Activated T-helper 17 cell treated with anti-CD3 and anti-CD28 coated beads, Interleukin-2, amount 50 U/mL, for 72 hours (primary cell): ENCODE data around the gene ADORA1. TPM values are rescaled to one million over a fixed set of nuclear protein-coding genes. Genes with fewer than 3 reads are reported as not detected.

Experiments
- ATAC-seq: fragments of 150-1000 bp; cut with Tn5 transposase; replicated peaks from 2 replicates; pipeline ENCODE4 v1.10.0; 2021; ENCODE audit warnings: mild to moderate bottlenecking, moderate library complexity
- H3K27ac Mint-ChIP-seq: one replicate; pipeline ENCODE4 v1.8.0; 2022; ENCODE audit warnings: mixed read lengths
- H3K27me3 Mint-ChIP-seq: one replicate; pipeline ENCODE4 v1.8.0; 2022; ENCODE audit warnings: mixed read lengths
- H3K36me3 Mint-ChIP-seq: one replicate; pipeline ENCODE4 v1.8.0; 2022; ENCODE audit warnings: low read depth, mild to moderate bottlenecking, mixed read lengths
- H3K4me1 Mint-ChIP-seq: one replicate; pipeline ENCODE4 v1.8.0; 2022; ENCODE audit warnings: mixed read lengths
- H3K4me3 Mint-ChIP-seq: one replicate; pipeline ENCODE4 v1.8.0; 2022; ENCODE audit warnings: mild to moderate bottlenecking, mixed read lengths
- H3K9me3 Mint-ChIP-seq: one replicate; pipeline ENCODE4 v1.8.0; 2022; ENCODE audit warnings: mixed read lengths
- total RNA-seq, 2 donors: library from RNA; stranded (reverse); gene quantifications; one replicate each; pipeline ENCODE4 v1.2.3, GENCODE V29; 2022

ADORA1 gene
- total RNA-seq, 2 donors from 2014 or later: not detected

GRCh38 chr1:203172184-203173010 lies 44.9 kb downstream of the ADORA1 start:
- Mint-ChIP-seq H3K4me1 (no peaks in the 10 kb centered on the region), H3K27ac (no peak overlapping the region), H3K27me3 (peaks cover 3% of the 10 kb centered on the region), H3K36me3 (no peaks in the 10 kb centered on the region), H3K9me3 (no peaks in the 10 kb centered on the region), H3K4me3 (no peak overlapping the region)
- peak; percentile 62 for ATAC-seq

DNA sequence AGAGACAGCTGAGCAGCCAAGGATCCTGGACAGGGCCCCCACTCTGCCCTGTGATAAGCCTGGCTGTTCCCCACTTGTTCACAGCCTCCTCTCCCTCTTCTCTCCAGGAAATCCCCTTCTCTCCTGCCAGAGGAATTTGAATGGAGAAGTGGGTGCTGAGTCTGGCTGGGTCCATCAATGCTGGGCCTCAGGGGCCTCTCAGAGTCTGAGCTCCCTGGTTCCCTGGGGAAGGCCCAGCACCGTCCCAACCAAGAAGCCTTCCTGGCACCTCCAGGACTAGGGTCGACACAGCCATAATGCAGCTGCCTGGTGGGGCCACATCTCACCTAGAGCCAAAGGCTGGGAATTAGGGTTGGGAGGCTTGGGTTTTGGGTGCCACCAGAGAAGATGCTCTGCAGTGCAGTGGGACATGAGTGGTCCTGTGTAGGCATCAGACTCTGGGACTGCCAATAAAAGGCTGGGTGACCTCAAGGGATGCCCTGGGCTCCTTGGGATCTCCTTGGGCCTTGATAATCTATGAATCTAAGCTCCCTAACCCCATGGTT lies 45.6 kb downstream of the ADORA1 start:
- H3K27me3 Mint-ChIP-seq: peaks cover 3% of the 10 kb centered on the region
- H3K4me3 Mint-ChIP-seq: no peak overlapping the region
- H3K4me1 Mint-ChIP-seq: no peaks in the 10 kb centered on the region
- no peaks in the 10 kb centered on the region for H3K36me3 Mint-ChIP-seq
- no peak overlapping the region for H3K27ac Mint-ChIP-seq
- no peaks in the 10 kb centered on the region for H3K9me3 Mint-ChIP-seq
- ATAC-seq: no peak

DNA sequence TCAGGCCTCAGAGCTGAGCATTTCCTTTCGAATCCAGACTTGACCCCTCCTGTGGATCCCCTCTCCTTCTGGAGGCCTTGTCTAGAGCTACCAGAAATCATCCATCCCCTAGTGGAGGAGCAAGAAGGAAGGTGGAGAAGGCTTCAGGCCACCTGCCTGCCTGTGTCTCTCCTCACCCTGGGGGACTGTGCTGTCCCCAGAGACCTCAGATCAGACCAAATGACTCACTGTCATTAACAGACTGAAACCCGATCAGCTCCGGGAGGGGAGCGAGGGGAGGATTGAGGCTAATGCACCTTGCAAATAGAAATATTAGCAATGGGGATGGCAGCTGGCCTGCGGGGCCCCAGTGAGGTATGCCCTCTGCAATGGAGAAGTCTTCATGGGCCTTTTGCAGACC lies 46.0 kb downstream of the ADORA1 start:
- no peak overlapping the region for H3K27ac Mint-ChIP-seq

DNA sequence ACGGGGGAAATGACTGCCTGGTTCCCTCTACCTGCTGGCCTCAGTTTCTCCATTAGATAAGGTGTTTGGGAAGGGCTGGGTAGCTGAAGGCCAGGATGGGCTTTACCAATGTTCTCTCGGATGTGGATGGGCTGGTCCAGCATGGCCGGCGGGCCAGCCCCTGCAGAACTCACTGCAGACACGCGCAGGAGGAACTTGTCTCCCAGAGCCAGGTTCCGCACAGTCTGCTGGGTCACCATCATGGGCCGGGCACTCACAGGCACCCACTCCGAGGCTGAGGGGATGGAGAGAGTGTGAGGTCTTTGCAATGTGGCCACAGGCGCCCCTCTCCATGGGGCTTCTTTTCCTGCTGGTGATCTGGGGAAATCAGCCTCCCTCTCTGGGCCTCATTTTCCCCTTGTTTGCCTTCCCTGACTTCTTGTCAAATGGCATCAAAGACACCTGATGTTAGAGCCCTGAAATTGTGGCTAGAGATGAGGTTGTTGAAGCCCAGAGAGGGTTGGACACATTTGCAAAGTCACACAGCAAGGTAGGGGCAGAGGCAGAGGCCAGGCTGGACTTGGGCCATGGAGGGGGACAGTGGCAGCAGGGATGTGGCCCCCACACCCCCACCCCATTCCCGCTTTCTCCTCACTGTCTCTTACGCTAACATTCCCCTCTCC lies 46.9 kb downstream of the ADORA1 start:
- ATAC-seq: no peak
- no peaks in the 10 kb centered on the region for H3K36me3 Mint-ChIP-seq
- peaks cover 7% of the 10 kb centered on the region for H3K27me3 Mint-ChIP-seq
- no peak overlapping the region for H3K27ac Mint-ChIP-seq
- H3K4me1 Mint-ChIP-seq: no peaks in the 10 kb centered on the region
- H3K4me3 Mint-ChIP-seq: no peak overlapping the region
- no peaks in the 10 kb centered on the region for H3K9me3 Mint-ChIP-seq

More for the DNA sequence above, 46.0 kb downstream of the ADORA1 start:
- Mint-ChIP-seq H3K36me3 (no peaks in the 10 kb centered on the region), H3K9me3 (no peaks in the 10 kb centered on the region), H3K4me1 (no peaks in the 10 kb centered on the region), H3K4me3 (no peak overlapping the region), H3K27me3 (peaks cover 3% of the 10 kb centered on the region)
- ATAC-seq: no peak

DNA sequence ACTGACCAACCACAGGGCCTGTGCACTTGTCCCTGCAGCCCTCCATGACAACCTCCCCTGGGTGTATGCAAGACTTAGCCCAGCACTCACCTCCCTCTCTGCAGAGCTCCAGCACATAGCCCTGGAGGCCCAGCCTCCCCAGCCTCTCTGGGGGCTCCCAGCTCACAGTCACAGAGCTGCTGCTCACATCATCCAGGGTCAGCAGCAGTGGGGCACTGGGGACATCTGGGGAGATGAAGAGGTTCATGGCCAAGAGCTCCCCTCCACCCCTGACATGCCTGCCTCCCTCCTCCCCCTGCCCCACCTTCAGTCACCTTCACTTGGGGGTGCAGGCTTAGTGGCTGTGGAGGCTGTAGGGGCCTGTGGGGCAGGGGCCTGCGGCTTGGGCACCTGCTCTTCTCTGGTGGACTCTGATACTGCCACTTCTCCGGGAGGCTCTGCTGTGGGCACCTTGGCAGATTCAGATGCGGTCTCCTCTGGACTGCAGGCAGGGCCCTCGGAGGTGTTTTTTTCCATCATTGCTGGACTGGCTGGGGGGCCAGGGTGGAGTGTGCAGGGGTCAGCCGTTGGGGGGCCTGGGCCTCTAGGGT lies 47.8 kb downstream of the ADORA1 start, which contains the start of gene MYBPH:
Gene MYBPH (minus strand): TSS at position 590 of the 590 bp plus-strand sequence. CDS start 71 bp downstream, at position 519.
- Mint-ChIP-seq H3K4me3 (no peak within 1 kb of the TSS), H3K27ac (no peak within 1 kb of the TSS), H3K27me3 (peaks cover 7% of the 10 kb centered on the region), H3K9me3 (no peaks in the 10 kb centered on the region), H3K36me3 (no peaks in the 10 kb centered on the region), H3K4me1 (no peaks in the 10 kb centered on the region)
- no peak for ATAC-seq

DNA sequence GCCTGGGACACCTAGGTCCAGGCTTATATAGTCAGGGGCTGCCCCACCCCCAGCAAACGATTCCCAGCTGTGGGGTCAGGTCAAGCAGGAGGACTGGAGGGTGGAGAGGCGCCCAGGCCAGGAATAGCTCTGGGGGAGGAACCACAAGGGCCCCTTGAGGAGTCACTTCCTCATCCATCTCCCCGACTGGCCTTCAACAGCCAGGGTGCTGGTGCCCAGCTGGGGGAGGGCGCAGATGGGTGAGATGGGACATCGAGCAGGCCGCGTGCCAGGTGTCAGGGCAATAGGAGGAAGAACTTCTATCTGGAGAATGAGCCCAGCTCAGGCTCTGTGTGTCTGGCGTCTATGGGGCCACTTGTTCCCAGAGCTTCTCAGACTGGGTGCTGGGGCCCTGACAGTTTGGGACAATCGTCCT lies 48.3 kb downstream of the ADORA1 start:
- no peak for ATAC-seq
- Mint-ChIP-seq H3K9me3 (no peaks in the 10 kb centered on the region), H3K36me3 (no peaks in the 10 kb centered on the region), H3K4me3 (no peak overlapping the region), H3K27me3 (peaks cover 9% of the 10 kb centered on the region), H3K4me1 (no peaks in the 10 kb centered on the region), H3K27ac (no peak overlapping the region)

GRCh38 chr1:203176273-203177035 lies 48.9 kb downstream of the ADORA1 start:
- Mint-ChIP-seq H3K4me3 (no peak overlapping the region), H3K9me3 (no peaks in the 10 kb centered on the region), H3K27ac (no peak overlapping the region), H3K4me1 (no peaks in the 10 kb centered on the region), H3K27me3 (peaks cover 10% of the 10 kb centered on the region), H3K36me3 (no peaks in the 10 kb centered on the region)
- ATAC-seq: no peak

DNA sequence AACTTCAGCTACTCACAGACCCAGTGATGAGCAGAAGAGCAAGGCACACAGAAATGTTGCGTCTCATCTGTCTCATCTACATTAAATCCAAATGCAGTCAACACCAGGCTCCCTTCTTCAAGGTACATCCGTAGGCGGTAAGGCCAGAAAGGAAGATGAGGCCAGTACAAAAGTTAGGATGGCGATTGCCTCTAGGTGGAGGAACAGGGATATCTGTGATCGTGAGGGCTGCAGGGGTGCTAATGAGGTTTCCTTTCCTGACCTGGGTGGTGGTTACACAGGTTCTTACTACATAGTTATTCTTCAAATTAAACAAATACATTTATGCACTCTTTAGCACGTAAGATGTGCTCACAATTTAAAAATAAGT lies 49.5 kb downstream of the ADORA1 start:
- Mint-ChIP-seq H3K27ac (no peak overlapping the region), H3K9me3 (no peaks in the 10 kb centered on the region), H3K36me3 (no peaks in the 10 kb centered on the region), H3K4me1 (no peaks in the 10 kb centered on the region), H3K27me3 (peaks cover 10% of the 10 kb centered on the region), H3K4me3 (no peak overlapping the region)
- no peak for ATAC-seq

DNA sequence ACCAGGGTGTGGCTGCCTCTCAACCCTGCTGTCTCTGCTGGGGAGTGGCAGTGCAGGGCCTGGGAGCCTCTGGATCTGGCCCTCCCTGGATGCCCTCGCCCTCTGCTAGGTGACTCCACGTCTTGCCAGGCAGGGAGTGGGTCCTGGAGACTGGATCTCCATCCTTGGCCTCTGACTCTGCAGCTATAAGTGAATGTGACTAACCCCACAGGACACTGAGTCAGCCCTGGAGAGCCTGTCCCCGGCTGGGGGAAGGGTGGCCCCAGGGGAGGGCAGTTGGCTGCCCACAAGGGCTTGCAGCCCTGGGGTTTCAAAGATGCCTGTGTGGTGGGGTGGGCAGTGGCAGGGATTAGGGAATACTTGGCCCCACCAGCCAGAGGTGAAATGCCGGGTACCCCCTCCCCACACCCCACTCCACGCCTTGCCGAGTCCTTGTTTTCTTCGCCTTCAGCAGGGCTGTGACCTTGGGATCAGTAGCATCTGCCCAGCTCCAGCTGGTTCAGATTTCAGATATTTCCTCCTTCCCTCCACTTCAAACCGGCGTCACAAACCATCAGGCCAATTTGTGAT lies 50.0 kb downstream of the ADORA1 start:
- Mint-ChIP-seq H3K4me3 (no peak overlapping the region), H3K27ac (no peak overlapping the region), H3K9me3 (no peaks in the 10 kb centered on the region), H3K27me3 (peaks cover 10% of the 10 kb centered on the region), H3K4me1 (no peaks in the 10 kb centered on the region), H3K36me3 (no peaks in the 10 kb centered on the region)
- no peak for ATAC-seq

DNA sequence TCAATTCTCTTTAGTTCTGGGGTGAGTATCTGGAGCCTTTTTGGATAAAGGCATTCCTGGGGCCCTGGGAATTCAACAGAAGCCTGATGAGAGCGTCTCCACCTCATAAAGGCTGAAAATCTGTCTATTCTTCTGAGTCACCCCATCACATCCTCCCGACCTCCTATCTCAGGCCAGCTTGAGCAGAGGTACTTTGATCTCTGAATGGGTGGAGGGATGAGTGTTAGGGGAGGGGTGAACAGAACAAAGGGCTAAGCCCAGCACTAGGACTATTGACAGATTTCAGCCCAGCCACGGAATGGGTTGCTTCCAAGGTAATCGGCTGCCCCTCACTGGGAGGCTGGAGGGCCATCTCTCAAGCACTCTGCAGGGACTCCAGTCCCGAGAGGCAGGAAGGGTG lies 50.6 kb downstream of the ADORA1 start:
- H3K4me3 Mint-ChIP-seq: no peak overlapping the region
- H3K4me1 Mint-ChIP-seq: no peaks in the 10 kb centered on the region
- H3K36me3 Mint-ChIP-seq: no peaks in the 10 kb centered on the region
- H3K27ac Mint-ChIP-seq: no peak overlapping the region
- no peak for ATAC-seq
- H3K9me3 Mint-ChIP-seq: no peaks in the 10 kb centered on the region
- peaks cover 11% of the 10 kb centered on the region for H3K27me3 Mint-ChIP-seq

DNA sequence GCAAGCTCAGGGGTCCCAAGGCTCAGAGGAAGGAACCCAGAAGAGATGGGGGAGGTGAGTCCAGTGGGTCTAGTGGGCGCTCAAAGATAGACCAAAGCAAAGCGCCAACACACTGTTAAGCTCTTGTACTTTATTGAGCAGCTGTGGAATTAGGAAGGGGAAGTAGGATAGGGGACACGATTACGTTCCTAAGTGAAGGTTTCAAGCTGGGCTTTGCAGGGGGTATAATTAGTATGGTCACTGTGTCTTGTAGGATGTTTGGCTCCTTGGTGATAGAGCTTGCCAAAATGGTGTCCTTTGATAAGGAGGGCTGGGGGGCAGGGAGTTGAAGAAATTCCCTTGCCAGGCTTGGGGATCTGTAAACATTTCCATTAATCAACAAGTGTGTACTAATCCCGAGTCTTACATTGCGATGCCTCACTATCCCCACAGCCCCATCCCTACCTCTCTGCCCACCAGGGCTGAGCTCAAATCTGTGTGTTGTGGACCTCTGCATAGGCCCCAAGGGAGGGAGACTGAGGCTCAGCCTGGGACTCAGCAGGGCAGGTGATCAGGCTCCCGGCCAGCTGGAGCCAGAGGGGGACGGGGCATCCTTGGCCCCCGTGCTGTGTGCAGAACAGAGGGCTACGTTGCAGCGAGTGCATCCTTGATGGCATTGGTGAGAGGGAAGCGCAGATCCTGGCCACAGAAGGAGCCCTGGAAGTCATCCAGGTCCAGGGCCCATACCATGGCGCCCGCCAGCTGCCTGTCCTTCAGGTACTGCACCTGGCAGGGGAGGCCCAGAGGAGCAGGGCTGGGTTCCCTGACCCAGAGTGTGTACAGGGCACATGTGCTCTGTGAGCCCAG lies 51.5 kb downstream of the ADORA1 start:
- no peak for ATAC-seq
- Mint-ChIP-seq H3K27ac (no peak overlapping the region), H3K36me3 (no peaks in the 10 kb centered on the region), H3K27me3 (peaks cover 12% of the 10 kb centered on the region), H3K9me3 (no peaks in the 10 kb centered on the region), H3K4me1 (no peaks in the 10 kb centered on the region), H3K4me3 (no peak overlapping the region)

DNA sequence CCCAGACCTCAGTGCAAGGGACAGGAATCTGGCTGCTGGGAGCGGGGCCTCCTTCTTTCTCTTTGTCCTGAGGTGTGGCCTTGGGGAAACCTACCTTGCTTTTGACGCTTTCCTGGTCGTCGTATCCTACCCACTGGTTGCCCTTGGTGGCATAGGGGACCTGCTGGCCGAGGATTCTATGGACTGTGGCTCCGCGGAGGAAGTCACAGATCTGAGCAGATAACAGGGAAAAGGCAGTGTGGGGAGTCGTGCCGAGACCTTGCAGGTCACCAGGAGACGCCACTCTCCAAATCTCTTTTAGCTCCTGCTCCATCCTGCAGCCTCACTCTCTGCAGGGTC lies 52.1 kb downstream of the ADORA1 start:
- no peak for ATAC-seq
- Mint-ChIP-seq H3K4me1 (no peaks in the 10 kb centered on the region), H3K27me3 (peaks cover 10% of the 10 kb centered on the region), H3K9me3 (no peaks in the 10 kb centered on the region), H3K27ac (no peak overlapping the region), H3K4me3 (no peak overlapping the region), H3K36me3 (no peaks in the 10 kb centered on the region)

GRCh38 chr1:203180611-203181330 lies 53.2 kb downstream of the ADORA1 start:
- H3K4me1 Mint-ChIP-seq: no peaks in the 10 kb centered on the region
- peaks cover 10% of the 10 kb centered on the region for H3K27me3 Mint-ChIP-seq
- H3K27ac Mint-ChIP-seq: no peak overlapping the region
- H3K9me3 Mint-ChIP-seq: no peaks in the 10 kb centered on the region
- no peak for ATAC-seq
- H3K4me3 Mint-ChIP-seq: no peak overlapping the region
- H3K36me3 Mint-ChIP-seq: no peaks in the 10 kb centered on the region
